Epithelial cell of esophagus (primary cell): ENCODE results near the gene PATL1.

Source experiments
- DNase-seq: peaks from one replicate; pipeline ENCODE4 v3.0.0; 2010; ENCODE audit warnings: low read depth
- H3K4me3 ChIP-seq: 2 replicates; pipeline ENCODE4 v1.5.1; 2011; ENCODE audit warnings: mild to moderate bottlenecking, low read length, control low read depth
- CTCF ChIP-seq: IDR thresholded peaks from 2 replicates; pipeline ENCODE4 v1.5.1; 2011; ENCODE audit warnings: low read depth, mild to moderate bottlenecking, low read length, control low read depth, inconsistent platforms; ENCODE audit not compliant: insufficient read depth; ENCODE audit errors: missing control alignments

Gene PATL1

GRCh38 chr11:59615120-59615636 is 53.7 kb downstream of the PATL1 start:
- peak overlapping the region; percentile 79 for H3K4me3 ChIP-seq
- no peak for TF ChIP-seq CTCF
- DNase-seq: peak; percentile 77

- no peak for TF ChIP-seq CTCF
- H3K4me3 ChIP-seq: peak overlapping the region; percentile 79
- no peak for DNase-seq
These were observed 54.3 kb downstream of the PATL1 start for GRCh38 chr11:59614277-59615119.

GRCh38 chr11:59611570-59612565 is 57.0 kb downstream of the PATL1 start:
- TF ChIP-seq CTCF: no peak
- no peak overlapping the region for H3K4me3 ChIP-seq
- DNase-seq: peak; percentile 18

- DNase-seq: no peak
- TF ChIP-seq CTCF: no peak
- no peak overlapping the region for H3K4me3 ChIP-seq
These were observed 58.5 kb downstream of the PATL1 start for GRCh38 chr11:59610289-59610688.

GRCh38 chr11:59607703-59608454 is 61.0 kb downstream of the PATL1 start:
- no peak for DNase-seq
- no peak overlapping the region for H3K4me3 ChIP-seq
- no peak for TF ChIP-seq CTCF

GRCh38 chr11:59602432-59602831 is 66.4 kb downstream of the PATL1 start:
- no peak for TF ChIP-seq CTCF
- no peak for DNase-seq
- H3K4me3 ChIP-seq: no peak overlapping the region
